NCI-H1694 (cell line): ENCODE results near the gene RNU7-1.
"Not testable (repeated sequence)": the region's sequence is repeated elsewhere in the genome, so short reads cannot be mapped to it uniquely, and the experiment has no call there.

ENCODE experiments used
- DNase-seq: peaks from one replicate; lab custom pipeline; 2025; lab: John Stamatoyannopoulos, UW

RNU7-1 gene

GRCh38 chr12:6943722-6944380, at the start of gene RNU7-1, which contains the start of gene C12orf57:
Gene RNU7-1, plus strand, starts transcription at chr12:6943816.
Gene C12orf57, plus strand, starts transcription at chr12:6944022. Its CDS starts 100 bp downstream, at chr12:6944122.
- peak; percentile 99 for DNase-seq

GRCh38 chr12:6894321-6894720, 49.3 kb upstream of the RNU7-1 start:
- no peak for DNase-seq

- no peak for DNase-seq
Observed at GRCh38 chr12:6896846-6897435, 46.7 kb upstream of the RNU7-1 start.

- DNase-seq = no peak
Observed at GRCh38 chr12:6899427-6899826, 44.2 kb upstream of the RNU7-1 start.

- DNase-seq = no peak
Observed at GRCh38 chr12:6899837-6900519, 43.6 kb upstream of the RNU7-1 start.

- DNase-seq = no peak
Observed at GRCh38 chr12:6902448-6902847, 41.2 kb upstream of the RNU7-1 start.

- no peak for DNase-seq
Observed at GRCh38 chr12:6903722-6904121, 39.9 kb upstream of the RNU7-1 start.

GRCh38 chr12:6904280-6905276, 39.0 kb upstream of the RNU7-1 start, which contains the start of gene LRRC23:
Gene LRRC23, plus strand, starts transcription at chr12:6904822. Its CDS starts 812 bp downstream, at chr12:6905634.
- peak; percentile 99 for DNase-seq

GRCh38 chr12:6905414-6906040, 38.1 kb upstream of the RNU7-1 start:
- no peak for DNase-seq

GRCh38 chr12:6908141-6908540, 35.5 kb upstream of the RNU7-1 start:
- not testable (repeated sequence) for DNase-seq

GRCh38 chr12:6909421-6910145, 34.0 kb upstream of the RNU7-1 start:
- no peak for DNase-seq

GRCh38 chr12:6912164-6912935, 31.3 kb upstream of the RNU7-1 start:
- DNase-seq = no peak

GRCh38 chr12:6914246-6914946, 29.2 kb upstream of the RNU7-1 start, which contains the start of gene ENO2:
Gene ENO2, plus strand, starts transcription at chr12:6914580. Its CDS starts 1,253 bp downstream, at chr12:6915833.
- peak; percentile 33 for DNase-seq

GRCh38 chr12:6914947-6915788, 28.4 kb upstream of the RNU7-1 start:
- no peak for DNase-seq

- no peak for DNase-seq
Observed at GRCh38 chr12:6915789-6916285, 27.8 kb upstream of the RNU7-1 start.

- DNase-seq = no peak
Observed at GRCh38 chr12:6916426-6917200, 27.0 kb upstream of the RNU7-1 start.
